GM12878 (cell line): ENCODE results near the gene CCR3. TPM values are rescaled to one million over a fixed set of nuclear protein-coding genes. Genes with fewer than 3 reads are reported as not detected.
A peak's percentile ranks its signal among the peaks of the same experiment; 100 is the strongest.

Experiments used
- ATAC-seq: fragments of 200-7000 bp; cut with Tn5 transposase; 3 replicates; pipeline ENCODE4 v1.9.1; 2020; ENCODE audit warnings: mild to moderate bottlenecking, moderate library complexity
- BruUV-seq: library from RNA; stranded (reverse); fragments of 400-500 nt; replicated peaks from 2 replicates; lab custom pipeline; 2021; lab: Mats Ljungman, UMichigan
- CTCF ChIA-PET: fragments of 300-600 bp; sonication (Branson Sonifier 250); formaldehyde crosslinking; extraction: SDS; loops from one replicate; lab custom pipeline; 2021; ENCODE audit warnings: inconsistent platforms; lab: Yijun Ruan, JAX
- POLR2A ChIA-PET: fragments of 350-600 bp; formaldehyde crosslinking; extraction: SDS; loops from one replicate; lab custom pipeline; 2021; ENCODE audit warnings: inconsistent platforms; lab: Charles Lee
- RAD21 ChIA-PET: fragments of 300-600 bp; sonication (Branson Sonifier 250); formaldehyde crosslinking; loops from one replicate; lab custom pipeline; 2023; ENCODE audit warnings: antibody characterized with exemption; ENCODE audit not compliant: unreplicated experiment; lab: Charles Lee
- SMC1A ChIA-PET: fragments of 300-600 bp; sonication (Branson Sonifier 250); formaldehyde crosslinking; loops from one replicate; lab custom pipeline; 2023; ENCODE audit not compliant: unreplicated experiment, uncharacterized antibody; lab: Charles Lee
- DNase-seq: peaks from one replicate; pipeline ENCODE4 v3.0.0-alpha.2; 2011; ENCODE audit warnings: low read depth, low spot score
- FAIRE-seq: peaks from 3 replicates; lab custom pipeline; 2011; peaks lifted over from hg19 to GRCh38; lab: Jason Lieb, UNC
- H2AFZ ChIP-seq: 2 replicates; pipeline ENCODE4 v1.6.0; 2011; ENCODE audit warnings: low read depth, low read length, control low read depth; ENCODE audit not compliant: control insufficient read depth
- H3K27ac ChIP-seq: 2 replicates; pipeline ENCODE4 v1.5.1; 2011; ENCODE audit warnings: control low read depth; ENCODE audit not compliant: control insufficient read depth, insufficient read depth
- H3K27me3 ChIP-seq, 2 experiments: replicated peaks in 1 of 2; 2 replicates each; pipeline versions ENCODE4 v1.6.0 to v1.6.1; 2011; ENCODE audit warnings: low read length in 1 of 2; ENCODE audit not compliant: control insufficient read depth in 2 of 2, insufficient read depth in 2 of 2
- H3K36me3 ChIP-seq, 2 experiments: 2 replicates each; pipeline ENCODE4 v1.5.1; 2011; ENCODE audit warnings: low read length in 1 of 2; ENCODE audit not compliant: control insufficient read depth in 2 of 2, insufficient read depth in 2 of 2
- H3K4me1 ChIP-seq: 2 replicates; pipeline ENCODE4 v1.6.1; 2011; ENCODE audit warnings: mild to moderate bottlenecking, low read length, moderate library complexity, mixed read lengths; ENCODE audit not compliant: control insufficient read depth, insufficient read depth
- H3K4me2 ChIP-seq: 2 replicates; pipeline ENCODE4 v1.6.0; 2011; ENCODE audit warnings: control low read depth; ENCODE audit not compliant: control insufficient read depth, insufficient read depth
- H3K4me3 ChIP-seq: fragments of 200-600 bp; sonication (generic); 2 replicates; pipeline ENCODE4 v1.5.1; 2016
- H3K79me2 ChIP-seq: 2 replicates; pipeline ENCODE4 v1.6.0; 2011; ENCODE audit warnings: low read length; ENCODE audit not compliant: control insufficient read depth, insufficient read depth
- H3K9ac ChIP-seq: 2 replicates; pipeline ENCODE4 v1.8.0; 2011; ENCODE audit warnings: low read length, control low read depth, mixed read lengths; ENCODE audit not compliant: control insufficient read depth, insufficient read depth
- H3K9me3 ChIP-seq: replicated peaks from 3 replicates; pipeline ENCODE4 v1.5.1; 2011; ENCODE audit warnings: mild to moderate bottlenecking, low read length; ENCODE audit not compliant: control insufficient read depth, insufficient read depth
- H4K20me1 ChIP-seq: 2 replicates; pipeline ENCODE4 v1.6.0; 2011; ENCODE audit not compliant: control insufficient read depth, insufficient read depth
- IKZF1 ChIP-seq: fragments of 450-650 bp; conservative IDR thresholded peaks from 2 replicates; pipeline ENCODE4 v1.6.1; 2017; ENCODE audit warnings: antibody characterized with exemption, mild to moderate bottlenecking
- NR2F1 ChIP-seq: fragments of 450-650 bp; conservative IDR thresholded peaks from 2 replicates; pipeline ENCODE4 v1.6.1; 2017; ENCODE audit warnings: mild to moderate bottlenecking
- NRF1 ChIP-seq: conservative IDR thresholded peaks from 2 replicates; pipeline ENCODE4 v1.6.1; 2011; ENCODE audit warnings: mild to moderate bottlenecking, low read depth, low read length, improper control_type of control experiment
- SPI1 ChIP-seq: IDR thresholded peaks from 2 replicates; pipeline ENCODE4 v1.6.1; 2011; ENCODE audit warnings: low read depth, mild to moderate bottlenecking, low read length, moderate library complexity, borderline replicate concordance; ENCODE audit not compliant: insufficient read depth
- TAF1 ChIP-seq: IDR thresholded peaks from 2 replicates; pipeline ENCODE4 v1.6.1; 2011; ENCODE audit warnings: mild to moderate bottlenecking, low read depth, low read length, borderline replicate concordance
- WGBS: methylation state at CpG from one replicate; pipeline ENCODE4 v1.1.6; 2016; ENCODE audit warnings: low lambda C conversion rate; ENCODE audit not compliant: insufficient replicate concordance, insufficient coverage; ENCODE audit errors: missing lambda C conversion rate; 5-methylcytosine and 5-hydroxymethylcytosine counted together
- in situ Hi-C: fragments of 300-500 bp; cut with MboI; formaldehyde crosslinking; loops from 9 replicates; pipeline ENCODE4 v1.14.3; 2018; ENCODE audit warnings: mixed read lengths
- intact Hi-C: fragments of 100-400 bp; cut with micrococcal nuclease; formaldehyde crosslinking; loops from one replicate; pipeline ENCODE4 v1.14.2; 2022; ENCODE audit not compliant: unreplicated experiment
- polyA plus RNA-seq, 11 experiments: library from polyadenylated mRNA; depleted of rRNA in 4 of 11; unstranded in 6 of 11; stranded (reverse) in 5 of 11; fragments of >200 nt; fragmentation: Nextera tagmentation in 4 of 11; fragmentation: Illumina TruSeq in 1 of 11; extraction: Ambion mirVana in 4 of 11; extraction: Trizol in 1 of 11; gene quantifications; 1 replicate in 1 of 11; 2 replicates in 10 of 11; pipeline versions ENCODE4 v1.2.1 to v1.2.3, GENCODE V29; 2011 to 2016; ENCODE audit warnings: inconsistent platforms in 2 of 11, missing spikeins in 2 of 11, low read depth in 1 of 11
- total RNA-seq, 4 experiments: library from RNA; depleted of rRNA in 3 of 4; stranded (reverse); fragments of >200 nt in 3 of 4; fragmentation: Illumina TruSeq in 1 of 4; extraction: Trizol in 1 of 4; gene quantifications; 2 replicates each; pipeline versions ENCODE4 v1.2.1 to v1.2.3, GENCODE V29; 2013 to 2021

CCR3 gene
- total and polyA plus RNA-seq, 10 of the 15 experiments (the other 5 are each of a cell fraction or from before 2014, with no cell fraction given) = 0.13 to 0.78 (median 0.41) TPM; not detected in 1

DNA sequence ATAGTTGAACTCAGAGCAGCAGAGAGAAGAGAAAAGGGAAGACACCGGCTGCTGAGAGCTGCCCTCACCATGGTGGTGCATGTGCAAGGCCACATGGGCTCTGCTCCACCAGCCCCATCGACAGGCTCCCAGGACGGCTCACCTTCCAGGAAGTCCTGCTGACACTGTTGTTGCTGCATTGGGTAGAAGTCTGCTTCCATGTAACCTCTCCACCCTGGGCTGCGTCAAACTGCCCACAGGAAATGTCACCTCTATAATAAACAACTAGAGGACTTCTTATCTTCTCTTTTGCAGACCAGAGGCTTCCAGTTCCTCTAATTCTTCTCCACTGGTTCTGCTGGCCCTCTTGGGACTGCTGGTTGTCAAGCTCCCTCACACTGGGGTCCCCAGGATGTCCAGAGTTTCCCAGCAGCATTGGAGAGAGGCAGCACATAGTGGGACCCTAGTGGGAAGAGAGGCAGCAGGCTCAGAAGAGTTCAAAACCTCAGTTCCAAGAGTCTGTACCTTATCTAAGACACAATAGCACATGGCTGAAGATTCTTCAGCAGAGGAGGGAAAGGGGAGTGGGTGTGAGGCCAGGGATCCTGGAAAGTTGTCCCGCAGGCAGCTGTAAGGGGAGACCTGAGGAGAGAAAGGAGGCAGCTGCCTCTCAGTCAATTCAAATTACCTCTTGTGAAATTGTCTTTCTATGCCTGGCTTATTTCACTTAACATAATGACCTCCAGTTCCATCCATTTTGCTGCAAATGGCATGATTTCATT is 5.8 kb upstream of the CCR3 start:
- RAD21 ChIA-PET = interaction anchor here (1.5 to 1.6 kb wide), 2 partner anchors 14 to 23 kb away, joined by 3 to 4 read pairs; no protein-coding TSS in a partner anchor
- Histone ChIP-seq H4K20me1 (no peaks in the 10 kb centered on the region; the same call in 1 of the 2 replicates), H3K4me1 (no peaks in the 10 kb centered on the region; the same call in 1 of the 2 replicates), H3K36me3 (no peaks in the 10 kb centered on the region), H3K4me3 (no peak overlapping the region), H3K27me3 (peaks cover 0 to 9% of the 10 kb centered on the region in 2 experiments; a peak in 3 of 4 replicates), H3K9ac (no peak overlapping the region), H3K4me2 (no peak overlapping the region)
- BruUV-seq = no TSS peak
- in situ Hi-C loops = no loop called here
- ATAC-seq = peak; percentile 29
- no peak for DNase-seq
- peak; percentile 31; the same call in 1 of the 2 replicates for TF ChIP-seq NR2F1
- no peak for TF ChIP-seq TAF1
- TF ChIP-seq NRF1 = no peak
- peak; percentile 33; the same call in 1 of the 2 replicates for TF ChIP-seq SPI1
- TF ChIP-seq IKZF1 = peak; percentile 43
- TF ChIP-seq, all 136 proteins: peak for 3
- Histone ChIP-seq H3K79me2 (no peaks in the 10 kb centered on the region), H3K27ac (no peak overlapping the region), H3K9me3 (no peaks in the 10 kb centered on the region), H2AFZ (no peak overlapping the region)
- 17% methylated on average over 5 of the region's 5 CpGs for WGBS
- ChIA-PET SMC1A (interaction anchor here (1.4 to 1.8 kb wide), 3 partner anchors 10 to 132 kb away, joined by 3 to 6 read pairs (median 3); no protein-coding TSS in a partner anchor), CTCF (interaction anchor here (1.6 to 3.7 kb wide), 2 partner anchors 22 to 132 kb away, joined by 7 to 24 read pairs; no protein-coding TSS in a partner anchor), POLR2A (no interaction called here)
- intact Hi-C loops = no loop called here
- FAIRE-seq = no peak
